ENCODE results near the gene GAD1.
A peak's percentile ranks its signal among the peaks of the same experiment; 100 is the strongest.

The GAD1 gene

DNA sequence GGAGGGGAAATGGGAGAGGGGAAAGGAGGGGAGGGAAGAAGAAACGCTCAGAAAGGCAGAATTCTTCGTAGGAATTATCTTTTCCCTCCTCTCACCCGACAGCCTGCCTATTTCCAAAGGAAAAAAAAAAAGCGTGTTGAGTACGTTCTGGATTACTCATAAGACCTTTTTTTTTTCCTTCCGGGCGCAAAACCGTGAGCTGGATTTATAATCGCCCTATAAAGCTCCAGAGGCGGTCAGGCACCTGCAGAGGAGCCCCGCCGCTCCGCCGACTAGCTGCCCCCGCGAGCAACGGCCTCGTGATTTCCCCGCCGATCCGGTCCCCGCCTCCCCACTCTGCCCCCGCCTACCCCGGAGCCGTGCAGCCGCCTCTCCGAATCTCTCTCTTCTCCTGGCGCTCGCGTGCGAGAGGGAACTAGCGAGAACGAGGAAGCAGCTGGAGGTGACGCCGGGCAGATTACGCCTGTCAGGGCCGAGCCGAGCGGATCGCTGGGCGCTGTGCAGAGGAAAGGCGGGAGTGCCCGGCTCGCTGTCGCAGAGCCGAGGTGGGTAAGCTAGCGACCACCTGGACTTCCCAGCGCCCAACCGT is at the start of gene GAD1:
TSS of gene GAD1 (plus strand) at position 384 of the 589 bp plus-strand sequence. CDS start 1,705 bp downstream, outside the sequence.
- DNase-seq = peak; percentile 79

DNA sequence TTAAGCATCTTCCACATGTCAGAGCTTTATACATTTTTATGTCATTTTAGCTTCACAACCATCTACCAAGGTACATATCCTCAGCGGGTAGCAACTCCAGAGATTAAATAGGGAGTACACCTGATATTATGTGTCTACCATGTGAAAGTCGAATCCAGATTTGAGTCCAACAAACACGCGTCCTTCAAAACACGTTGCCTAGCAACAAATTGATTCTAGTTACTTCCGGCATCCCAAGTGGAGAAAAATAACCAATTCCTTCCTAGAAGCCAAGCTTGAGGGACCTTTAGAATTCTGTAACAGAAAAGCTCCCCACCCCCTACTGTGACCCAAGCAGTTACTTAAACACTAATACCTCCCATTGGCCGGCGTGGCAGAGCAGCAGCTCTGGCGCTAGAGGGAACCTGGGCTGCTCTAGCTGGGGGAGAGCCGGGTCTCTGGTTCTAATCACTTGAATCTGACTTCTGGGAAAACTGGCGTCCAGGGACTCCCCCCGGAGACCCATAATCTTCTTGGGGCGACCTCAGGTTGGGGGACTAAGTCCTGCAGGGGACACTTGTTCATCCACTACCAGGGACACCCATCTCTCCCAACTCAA is 46.6 kb upstream of the GAD1 start, which contains the start of gene ERICH2:
TSS of gene ERICH2 (plus strand) at position 371 of the 598 bp plus-strand sequence. CDS start 304 bp downstream, outside the sequence.
- peak; percentile 79 for DNase-seq

DNA sequence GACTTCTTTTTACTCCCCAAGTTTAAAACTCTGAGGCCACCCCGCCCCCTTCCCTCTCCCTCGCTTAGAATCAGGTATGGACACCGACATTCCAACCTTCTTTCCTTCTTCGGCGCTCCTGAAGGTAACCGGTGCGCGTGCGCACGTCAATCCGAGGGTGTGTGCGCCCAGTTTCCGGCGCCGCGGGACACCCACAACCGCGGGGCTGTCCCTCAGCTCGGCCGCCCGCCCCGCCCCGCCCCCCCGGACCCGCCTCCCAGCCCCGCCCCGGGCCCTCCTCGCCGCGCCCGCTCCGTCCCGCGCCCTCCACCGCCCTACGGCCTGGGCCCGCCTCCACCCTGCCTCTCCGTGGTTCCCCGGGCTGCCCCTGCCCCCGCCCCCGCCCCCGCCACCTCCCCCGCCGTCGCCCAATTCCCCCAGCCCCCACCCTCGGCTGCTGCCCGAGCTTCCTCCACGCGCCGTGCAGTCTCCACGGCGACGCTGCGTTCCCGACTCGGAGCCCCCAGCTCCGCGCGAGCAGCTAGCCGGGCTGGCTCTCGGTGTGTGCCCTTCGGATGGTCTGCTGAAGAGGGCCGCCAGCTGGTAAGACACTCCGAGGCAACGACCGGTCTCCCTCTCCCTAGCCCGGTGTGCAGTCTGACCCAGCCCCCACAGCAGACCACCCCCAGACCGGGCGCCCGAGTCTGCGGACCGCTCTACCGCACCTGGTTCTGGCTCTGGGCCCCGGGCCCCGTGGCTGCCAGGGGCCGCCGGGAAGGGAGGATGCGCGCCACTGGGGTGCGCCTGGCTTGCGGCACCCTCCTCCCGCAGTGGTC is 45.9 kb upstream of the GAD1 start:
- DNase-seq = peak; percentile 53

DNA sequence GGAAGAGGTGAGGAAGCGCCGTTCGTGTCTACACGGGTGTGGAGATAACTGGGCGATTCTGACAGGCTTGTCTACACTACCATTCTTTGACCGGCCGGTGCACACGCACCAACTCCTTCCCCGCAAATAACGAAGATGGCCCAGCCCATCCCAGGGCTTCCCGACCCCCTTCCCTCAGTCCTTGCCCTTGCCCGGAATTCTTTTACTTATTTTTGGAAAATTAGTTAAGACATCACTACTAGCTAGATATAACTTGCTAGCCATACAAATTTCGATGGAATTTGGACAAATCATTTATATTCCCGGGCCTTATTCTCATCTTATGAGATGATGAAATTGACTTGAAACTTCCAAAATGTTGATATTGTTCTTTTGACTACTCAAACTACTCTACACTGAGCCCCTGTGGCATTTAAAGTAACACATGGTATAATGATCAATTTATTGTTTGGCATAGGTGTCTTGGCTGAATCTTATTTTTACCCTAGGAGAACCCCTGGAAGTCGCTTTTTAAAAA is 45.2 kb upstream of the GAD1 start:
- DNase-seq = no peak

DNA sequence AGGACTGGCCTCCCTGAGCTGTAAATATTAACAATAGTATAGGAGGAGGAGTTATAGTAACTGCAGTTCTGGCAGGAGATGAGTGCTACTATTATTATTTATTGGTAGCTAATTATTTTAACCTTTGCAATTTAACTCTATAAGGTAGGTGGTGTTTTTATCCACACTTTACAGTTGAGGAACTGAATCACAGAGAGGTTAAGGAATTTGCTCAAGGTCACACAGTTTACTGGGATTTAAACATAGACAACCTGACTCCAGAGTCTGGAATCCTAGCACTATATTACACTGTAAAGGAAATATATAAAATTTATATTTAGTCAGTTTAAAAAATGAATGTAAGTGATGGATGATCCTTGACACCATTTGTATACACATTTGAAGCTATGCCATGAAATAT is 44.4 kb upstream of the GAD1 start:
- no peak for DNase-seq

DNA sequence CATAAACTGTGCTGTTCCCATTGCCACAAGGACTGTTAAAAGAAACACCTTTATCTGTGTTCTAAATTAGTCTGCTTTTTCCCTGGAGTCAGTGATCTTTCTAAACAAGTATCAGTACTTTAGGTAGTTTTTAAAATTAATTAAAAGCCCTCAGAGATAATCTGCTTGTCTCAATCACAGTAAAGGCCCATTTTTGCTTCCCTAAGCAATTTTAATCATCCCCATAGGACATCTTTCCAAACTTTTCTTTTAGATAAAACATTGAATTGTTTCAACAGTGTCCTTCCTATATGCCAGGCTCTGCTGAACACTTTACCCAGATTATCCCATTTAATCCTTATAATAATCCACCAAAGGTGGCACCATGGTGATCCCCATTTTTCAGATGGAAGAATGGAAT is 42.6 kb upstream of the GAD1 start:
- no peak for DNase-seq

DNA sequence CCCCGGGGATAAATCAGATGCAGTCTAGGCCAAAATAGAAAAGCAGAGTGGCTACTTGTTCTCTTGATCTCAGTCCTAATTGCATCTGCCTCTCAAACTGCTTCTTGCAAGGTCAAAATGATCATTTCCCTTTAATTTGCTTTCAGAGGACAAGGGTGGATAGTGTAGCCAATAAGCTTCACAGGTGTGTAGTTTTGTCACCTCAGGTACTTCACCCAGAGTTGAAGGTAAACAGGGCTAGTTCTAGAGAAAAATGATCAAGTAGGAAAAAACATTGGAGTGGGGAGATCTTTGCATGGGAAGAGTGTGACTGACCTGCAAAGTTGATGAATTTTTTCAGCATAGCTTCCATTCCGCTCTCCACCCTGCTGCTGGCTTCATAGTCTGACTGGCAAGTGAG is 37.8 kb upstream of the GAD1 start:
- no peak for DNase-seq

DNA sequence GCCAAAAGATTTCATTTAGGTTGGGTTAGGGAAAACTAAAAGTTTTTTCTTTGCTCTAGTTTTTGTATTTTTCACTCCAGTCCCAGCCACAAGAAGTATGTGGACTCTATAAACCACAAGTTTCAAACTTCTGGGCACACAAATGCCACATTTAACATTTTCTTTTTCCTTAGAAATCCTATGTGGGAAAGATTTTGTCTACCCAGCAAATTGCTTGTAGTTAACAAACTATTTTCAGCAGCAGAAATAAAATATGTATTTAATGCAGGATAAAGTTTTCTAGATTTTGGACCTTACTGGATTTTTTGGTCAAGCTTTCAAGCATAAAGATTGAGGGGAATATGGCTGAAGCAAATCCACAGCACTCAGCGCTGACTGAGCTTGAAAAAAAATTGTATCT is 37.4 kb upstream of the GAD1 start:
- DNase-seq = no peak

DNA sequence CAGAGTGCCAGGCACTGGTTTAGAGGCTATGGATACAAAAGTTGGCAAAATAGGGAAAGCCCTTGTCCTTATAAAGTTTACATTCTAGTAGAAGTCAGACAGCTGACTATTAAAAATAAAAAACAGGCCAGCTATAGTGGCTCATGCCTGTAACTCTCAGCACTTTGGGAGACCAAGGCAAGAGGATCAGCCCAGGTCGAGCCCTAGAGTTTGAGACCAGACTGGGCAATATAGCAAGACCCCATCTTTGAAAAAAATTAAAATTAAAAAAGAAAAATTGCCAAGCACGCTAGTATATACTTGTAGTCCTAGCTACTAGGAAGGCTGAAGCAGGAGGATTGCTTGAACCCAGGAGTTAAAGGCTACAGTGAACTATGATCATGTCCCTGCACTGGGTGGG is 34.0 kb upstream of the GAD1 start:
- no peak for DNase-seq

DNA sequence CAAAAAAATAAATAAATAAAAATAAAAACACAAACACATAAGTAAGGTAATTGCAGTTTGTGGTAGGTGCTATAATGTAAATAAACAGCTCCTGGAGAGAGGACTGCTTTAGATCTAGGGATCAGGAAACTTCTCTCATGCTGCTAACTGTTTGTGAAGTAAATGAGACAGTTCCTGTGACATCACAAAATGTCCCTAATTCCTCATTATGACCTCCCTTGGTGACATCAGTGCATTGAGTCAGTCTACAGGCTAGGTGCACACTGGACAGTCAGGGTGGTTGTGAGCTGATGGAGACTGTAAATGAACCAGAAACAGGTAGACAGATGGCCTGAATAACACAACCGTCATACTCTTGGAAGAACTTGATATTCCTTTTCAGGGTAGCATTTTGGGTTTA is 33.1 kb upstream of the GAD1 start:
- DNase-seq = no peak

DNA sequence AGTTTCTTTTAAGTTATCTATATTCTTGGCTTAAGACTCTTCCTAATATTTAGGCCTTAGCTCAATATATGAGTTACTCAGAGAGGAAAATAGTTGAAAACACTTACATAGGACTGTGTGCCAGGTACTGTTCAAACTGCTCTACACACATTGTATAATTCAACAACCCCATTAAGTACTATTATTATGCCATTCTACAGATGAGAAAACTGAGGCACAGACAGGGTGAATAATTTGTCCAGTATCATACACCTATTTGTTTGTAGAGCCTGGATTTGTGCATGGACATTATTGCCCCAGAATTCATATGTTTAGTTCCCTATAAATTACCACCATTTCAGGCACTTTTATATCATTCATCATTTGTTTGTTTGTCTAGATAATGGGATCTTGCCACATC is 17.7 kb upstream of the GAD1 start:
- DNase-seq = no peak

DNA sequence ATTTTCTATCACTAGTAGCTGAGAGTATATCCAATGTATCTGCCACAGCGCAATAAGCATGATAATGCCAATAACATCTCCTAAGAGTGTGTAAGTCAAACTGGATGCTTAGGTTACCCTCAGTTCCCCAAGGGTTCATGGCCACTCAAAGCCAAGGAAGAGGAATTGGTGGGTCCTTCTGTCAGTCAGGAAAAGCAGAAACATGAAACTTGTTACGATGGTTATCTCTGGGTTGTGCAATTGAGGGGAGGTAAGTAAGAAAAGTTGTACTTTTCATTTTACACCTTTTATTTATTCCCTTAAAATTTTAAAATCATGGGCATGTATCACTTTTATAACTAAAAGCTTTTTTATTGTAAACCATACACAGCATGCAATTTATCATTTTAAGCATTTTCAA is 10.1 kb upstream of the GAD1 start:
- DNase-seq = no peak

DNA sequence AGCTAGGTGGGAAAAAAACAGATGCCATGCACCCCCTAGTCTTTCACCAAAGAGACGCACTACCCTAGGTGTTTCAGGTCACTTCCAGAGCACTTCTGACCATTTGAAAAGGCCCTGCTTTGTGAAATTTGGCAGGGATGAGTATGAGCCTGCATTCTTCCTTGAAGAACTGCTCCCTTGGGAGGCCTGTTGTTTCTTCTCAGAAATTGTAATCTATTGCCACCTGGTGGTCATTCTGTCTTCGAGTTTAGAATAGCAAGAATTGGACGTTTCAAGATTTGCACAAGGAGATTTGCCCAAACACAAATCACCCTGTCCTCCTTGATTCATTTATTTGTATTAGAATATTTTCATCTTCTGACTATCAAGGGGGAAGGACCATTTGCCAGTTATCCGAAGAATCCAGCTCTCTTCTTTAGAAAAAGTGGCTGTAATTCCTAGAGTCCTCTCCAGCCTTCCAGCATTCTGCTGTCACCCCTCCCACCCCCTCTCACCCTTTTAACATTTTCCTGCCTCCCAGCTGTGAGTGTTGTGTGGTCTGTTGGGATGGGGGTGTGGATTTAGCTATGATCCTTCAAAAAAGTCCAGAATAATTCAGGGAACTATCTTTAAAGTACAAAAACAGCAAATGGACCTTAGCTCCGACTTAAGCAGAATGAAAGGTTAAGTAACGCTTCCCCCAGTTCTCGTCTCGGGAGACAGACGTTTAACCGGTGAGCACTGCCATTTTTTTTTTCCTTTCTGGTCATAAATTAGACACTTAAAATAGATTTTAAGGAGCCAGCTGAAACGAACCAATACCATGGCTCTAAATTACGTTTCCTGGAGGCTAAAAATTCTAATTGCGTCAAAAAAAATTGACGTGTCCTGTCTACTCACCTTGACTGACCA is 3.7 kb upstream of the GAD1 start:
- peak; percentile 85 for DNase-seq

DNA sequence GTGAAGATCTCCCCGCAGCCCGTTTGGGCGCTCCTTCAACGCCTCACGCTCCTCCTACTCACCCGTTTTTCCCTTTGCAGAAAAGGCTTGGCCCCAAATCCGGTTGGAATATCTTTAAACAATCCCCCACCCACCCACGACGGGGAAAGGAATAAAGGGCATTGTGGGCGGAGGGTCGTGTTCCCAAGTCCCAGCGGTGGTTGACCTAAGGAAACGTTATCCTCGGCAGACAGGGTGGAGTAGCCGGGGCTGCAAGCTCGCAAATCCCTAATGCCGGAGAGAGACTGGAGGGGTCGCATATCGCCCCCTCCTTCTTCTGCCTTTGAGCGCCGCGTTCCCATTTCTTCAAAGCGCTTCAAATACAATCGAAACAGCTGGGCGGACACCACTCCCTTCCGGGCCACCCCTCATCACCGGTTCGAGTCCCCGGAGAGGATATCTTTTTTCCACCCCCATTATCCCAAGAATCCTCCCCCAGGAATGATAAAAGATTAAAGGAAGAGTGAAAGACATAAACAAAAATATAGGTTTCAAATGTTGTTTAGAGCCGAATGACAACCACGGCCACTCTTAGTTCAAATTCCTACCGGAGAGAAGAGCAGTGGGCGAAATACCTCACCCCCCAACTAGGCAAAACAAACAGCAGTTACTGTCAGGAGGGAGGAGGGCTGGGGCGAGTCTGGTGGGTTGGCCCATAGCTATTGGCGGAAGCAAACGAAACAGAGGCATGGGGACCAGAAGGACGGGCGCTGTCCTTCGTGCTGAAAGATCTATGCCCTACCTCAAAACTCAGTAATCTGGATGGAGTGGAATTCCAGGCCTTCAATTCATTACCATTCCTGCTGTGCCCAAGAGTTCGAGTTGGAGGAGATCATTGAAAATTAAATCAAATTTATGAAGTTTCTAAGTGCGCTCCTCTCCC is 2.8 kb upstream of the GAD1 start:
- no peak for DNase-seq

DNA sequence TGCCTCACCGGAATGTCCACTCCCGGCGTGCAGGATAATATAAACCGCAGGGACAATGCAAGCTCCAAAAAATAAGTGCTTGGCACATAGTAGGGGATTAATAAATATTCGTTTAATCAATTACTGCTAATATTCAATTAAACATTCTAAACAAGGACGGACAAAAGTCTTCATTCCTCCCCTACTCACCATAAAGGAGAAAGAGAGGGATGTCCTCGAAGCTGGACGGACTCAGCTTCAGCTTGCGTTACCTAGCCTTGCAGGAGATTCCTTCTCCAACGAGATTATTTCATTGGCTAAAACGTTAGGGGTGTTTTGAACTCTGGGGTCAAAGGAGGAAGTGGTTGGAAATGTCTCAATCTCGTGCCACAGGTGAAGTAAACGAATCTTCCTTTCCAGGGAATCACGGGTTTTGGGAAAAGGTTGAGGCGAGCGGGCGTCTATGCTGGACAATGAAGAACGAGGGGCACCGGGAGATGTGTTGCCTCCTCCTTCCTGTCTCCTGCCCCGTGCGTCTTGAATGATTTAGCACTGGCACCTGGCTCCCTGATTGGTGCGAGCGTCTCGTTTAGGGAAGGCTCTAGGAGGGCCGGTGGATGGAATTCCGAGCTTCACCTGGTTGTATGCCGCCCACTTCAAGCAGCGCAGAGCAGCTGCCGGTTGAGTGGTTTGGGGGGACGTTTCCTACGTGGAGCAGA is 2.0 kb upstream of the GAD1 start:
- peak; percentile 75 for DNase-seq

DNA sequence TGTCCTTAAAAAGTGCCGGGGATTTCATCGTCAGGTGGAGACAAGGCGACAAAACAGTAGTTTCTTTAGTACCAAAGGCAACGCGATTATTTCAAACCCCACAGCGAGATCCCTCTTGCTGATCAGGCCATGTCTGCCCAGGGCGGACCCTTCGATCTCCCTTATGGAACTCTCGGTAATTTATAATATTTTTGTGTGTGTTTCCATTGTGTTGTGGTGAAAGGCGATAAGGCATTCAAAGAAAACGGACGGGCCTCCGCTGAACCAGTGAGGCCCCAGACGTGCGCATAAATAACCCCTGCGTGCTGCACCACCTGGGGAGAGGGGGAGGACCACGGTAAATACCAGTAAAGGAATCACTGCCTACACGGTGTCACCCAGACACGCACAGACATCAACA is 1.4 kb upstream of the GAD1 start:
- peak; percentile 70 for DNase-seq

DNA sequence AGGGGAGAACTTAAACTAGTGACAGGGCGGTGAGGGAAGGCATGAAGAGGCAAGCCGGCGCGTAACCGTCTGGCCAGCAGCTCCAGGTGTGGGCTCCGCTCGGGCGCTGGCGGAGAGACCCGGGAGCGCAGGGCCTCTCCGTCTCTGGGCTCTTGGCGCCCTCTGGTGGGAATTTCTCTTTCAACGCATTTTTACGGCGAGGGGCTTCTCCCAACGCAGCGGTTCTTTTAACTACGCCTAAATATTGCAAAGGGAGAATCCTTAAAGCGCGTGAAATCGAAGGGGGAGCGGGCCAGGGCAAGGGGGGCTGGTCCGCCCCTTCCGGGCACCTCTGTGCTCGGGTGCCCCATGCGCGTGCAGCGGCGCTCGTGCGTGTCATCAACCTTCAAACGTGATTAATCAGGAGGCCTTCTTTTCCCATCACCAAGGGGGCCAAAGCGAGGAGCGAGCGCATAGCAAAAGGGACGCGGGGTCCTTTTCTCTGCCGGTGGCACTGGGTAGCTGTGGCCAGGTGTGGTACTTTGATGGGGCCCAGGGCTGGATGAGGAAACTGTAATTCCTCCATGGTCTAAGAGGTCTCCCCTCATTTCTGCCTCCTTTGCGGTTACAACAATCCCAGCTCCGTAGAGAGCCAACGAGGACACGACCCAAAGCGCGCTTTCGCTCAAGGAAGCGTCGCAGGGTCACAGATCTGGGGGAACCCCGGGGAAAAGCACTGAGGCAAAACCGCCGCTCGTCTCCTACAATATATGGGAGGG is 762 bp upstream of the GAD1 start:
- peak; percentile 88 for DNase-seq

DNA sequence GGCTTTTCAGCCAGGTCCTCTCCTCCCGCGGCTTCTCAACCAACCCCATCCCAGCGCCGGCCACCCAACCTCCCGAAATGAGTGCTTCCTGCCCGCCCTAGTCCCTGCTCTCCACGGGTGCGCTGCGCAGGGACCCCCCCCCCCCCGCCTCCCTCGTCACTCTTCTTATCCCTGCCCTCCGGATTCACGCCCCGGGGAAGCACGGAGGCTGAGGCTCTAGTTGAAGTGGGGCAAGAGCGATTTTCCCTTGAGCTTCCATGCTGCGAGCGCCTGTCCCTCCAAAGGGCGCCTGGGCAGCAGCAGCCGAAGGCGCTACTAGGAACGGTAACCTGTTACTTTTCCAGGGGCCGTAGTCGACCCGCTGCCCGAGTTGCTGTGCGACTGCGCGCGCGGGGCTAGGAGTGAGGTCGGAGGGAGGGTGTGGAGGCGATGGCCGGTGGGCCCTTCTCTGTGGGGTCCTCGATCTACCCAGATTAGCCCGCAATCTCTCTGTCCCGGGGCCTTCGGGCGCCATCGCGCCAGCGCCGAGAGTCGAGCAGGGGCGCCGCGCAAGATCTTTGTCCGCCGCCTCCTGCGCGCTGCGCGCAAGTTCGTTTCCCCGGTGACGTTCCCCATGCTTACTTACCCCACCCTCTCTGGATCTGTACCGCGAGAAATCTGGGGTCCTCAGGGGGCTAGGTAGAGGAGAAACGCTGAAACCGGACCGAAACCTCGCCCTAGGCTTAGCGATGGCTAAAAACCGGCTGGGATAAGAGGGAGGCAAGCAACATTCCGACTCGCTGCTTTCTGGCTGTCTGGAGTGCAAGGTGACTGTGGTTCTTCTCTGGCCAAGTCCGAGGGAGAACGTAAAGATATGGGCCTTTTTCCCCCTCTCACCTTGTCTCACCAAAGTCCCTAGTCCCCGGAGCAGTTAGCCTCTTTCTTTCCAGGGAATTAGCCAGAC is 677 bp downstream of the GAD1 start:
- DNase-seq = peak; percentile 51

Data from DMS79 treated with DMSO at 0.1 percent for 48 hours (cell line).